HG02884 (cell line): ENCODE measurements around the gene SRSF10.
A peak's percentile ranks its signal among the peaks of the same experiment; 100 is the strongest.
"Not testable (repeated sequence)": the region's sequence is repeated elsewhere in the genome, so short reads cannot be mapped to it uniquely, and the experiment has no call there.

ENCODE experiments used
- ATAC-seq: cut with Tn5 transposase; IDR thresholded peaks from one replicate; pipeline ENCODE4 v1.9.1; 2021; ENCODE audit warnings: mild to moderate bottlenecking, moderate library complexity; ENCODE audit not compliant: unreplicated experiment

The SRSF10 gene

DNA sequence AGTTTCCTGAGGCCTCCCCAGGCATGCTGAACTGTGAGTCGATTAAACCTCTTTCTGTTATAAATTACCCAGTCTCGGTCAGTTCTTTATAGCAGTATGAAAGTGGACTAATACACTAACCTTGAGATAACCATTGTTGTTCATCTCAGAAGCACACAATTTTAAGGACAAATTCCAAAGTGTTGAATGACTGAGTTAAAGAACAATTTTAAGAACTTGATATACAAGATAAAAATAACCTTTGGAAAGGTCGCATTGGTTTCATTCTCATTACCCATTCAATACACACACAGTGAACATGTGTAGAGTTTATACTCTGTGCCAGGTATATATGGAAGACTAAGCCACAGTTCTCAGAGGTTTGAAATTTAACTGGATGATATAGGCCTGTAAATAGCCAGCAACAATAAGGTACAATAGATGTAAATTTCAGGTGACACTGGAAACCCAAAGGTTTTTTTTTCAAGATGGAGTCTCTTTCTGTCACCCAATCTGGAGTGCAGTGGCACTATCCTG is 19.1 kb upstream of the SRSF10 start:
- no peak for ATAC-seq

DNA sequence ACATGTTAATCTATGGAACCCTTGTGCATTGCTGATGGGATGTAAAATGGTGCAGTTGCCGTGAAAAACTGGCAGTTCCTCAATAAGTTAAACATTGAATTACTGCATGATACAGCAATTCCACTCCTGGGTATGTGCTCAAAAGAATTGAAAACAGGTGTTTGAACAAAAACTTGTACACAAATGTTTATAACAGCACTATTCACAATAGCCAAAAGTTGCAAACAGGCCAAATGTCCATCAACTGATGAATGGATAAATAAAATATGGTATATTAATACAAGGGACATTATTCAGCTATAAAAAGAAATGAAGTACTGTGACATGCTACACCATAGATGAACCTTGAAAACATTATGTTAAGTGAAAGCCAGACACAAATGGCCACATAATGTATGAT is 17.7 kb upstream of the SRSF10 start:
- no peak for ATAC-seq

GRCh38 chr1:23996700-23997229 is 16.6 kb upstream of the SRSF10 start:
- no peak for ATAC-seq

- no peak for ATAC-seq
Measured at GRCh38 chr1:23995431-23995837, 15.3 kb upstream of the SRSF10 start.

DNA sequence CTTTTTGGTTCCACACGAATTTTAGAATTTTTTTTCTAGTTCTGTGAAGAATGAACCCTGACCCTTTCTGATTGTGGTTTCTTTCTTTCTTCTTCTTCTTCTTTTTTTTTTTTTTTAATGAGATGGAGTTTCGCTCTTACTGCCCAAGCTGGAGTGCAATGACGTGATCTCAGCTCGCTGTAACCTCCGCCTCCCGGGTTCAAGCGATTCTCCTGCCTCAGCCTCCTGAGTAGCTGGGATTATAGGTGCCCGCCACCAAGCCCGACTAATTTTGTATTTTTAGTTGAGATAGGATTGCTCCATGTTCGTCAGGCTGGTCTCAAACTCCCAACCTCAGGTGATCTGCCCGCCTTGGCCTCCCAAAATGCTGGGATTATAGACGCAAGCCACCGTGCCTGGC is 11.9 kb upstream of the SRSF10 start:
- ATAC-seq, result not testable (repeated sequence)

- no peak for ATAC-seq
Measured at GRCh38 chr1:23989263-23989662, 9.1 kb upstream of the SRSF10 start.

GRCh38 chr1:23987038-23987437 is 6.9 kb upstream of the SRSF10 start:
- not testable (repeated sequence) for ATAC-seq

- no peak for ATAC-seq
Measured at GRCh38 chr1:23984417-23985186, 4.5 kb upstream of the SRSF10 start.

DNA sequence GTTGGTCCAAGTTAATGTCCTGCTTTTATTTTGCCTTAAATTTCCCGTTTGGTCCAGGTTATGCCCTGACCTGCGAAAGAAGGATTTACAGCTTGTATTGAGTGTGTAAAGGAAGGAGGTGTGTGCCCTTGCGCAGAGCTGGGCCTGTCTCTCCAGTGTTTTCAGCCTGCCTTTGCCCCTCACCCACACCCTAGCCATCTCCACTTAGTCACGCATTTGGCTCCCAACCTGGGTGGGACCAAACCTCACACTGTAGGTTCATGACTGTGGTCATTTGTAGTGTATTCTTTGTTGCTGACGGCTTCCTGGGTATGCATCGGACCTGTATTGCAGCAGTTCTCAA is 572 bp upstream of the SRSF10 start:
- peak; percentile 27 for ATAC-seq

- no peak for ATAC-seq
Measured at GRCh38 chr1:23979387-23979880, 693 bp downstream of the SRSF10 start.

DNA sequence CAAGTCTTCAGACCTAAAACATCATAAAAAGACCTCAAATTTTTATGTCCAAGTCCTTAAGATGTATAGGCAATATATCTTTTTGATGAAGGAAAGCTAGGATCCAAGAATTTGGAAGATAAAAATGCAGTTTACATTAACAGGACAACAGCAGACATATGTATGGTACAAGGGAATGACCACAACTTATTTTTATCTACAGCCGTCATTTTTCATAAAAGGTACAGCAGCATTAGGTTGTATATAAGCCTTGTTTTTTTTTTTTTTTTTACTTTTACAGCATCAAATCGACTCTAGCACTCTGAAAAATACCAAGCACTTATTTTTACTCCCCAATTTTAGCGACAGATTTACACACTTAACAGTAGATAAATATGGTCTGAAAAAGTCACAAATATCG is 1.3 kb downstream of the SRSF10 start:
- no peak for ATAC-seq

DNA sequence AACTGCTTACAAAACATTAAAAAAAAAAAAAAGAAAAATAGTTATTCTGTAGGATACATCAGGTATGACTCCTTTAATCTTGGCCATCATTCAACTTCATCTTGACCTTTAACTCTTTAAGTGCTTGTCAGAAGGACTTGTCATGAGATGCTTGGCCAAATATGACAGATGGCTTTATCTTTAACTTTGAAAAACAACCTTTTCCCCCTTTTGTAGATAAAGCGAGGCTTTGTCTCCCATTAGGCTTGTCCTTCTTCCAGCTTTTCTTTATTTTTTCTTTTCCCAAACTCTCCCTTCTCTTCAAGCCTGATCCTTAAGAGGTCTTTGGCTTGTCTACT is 2.3 kb downstream of the SRSF10 start:
- no peak for ATAC-seq

- no peak for ATAC-seq
Measured at GRCh38 chr1:23977187-23977853, 2.8 kb downstream of the SRSF10 start.

GRCh38 chr1:23967871-23968270 is 12.3 kb downstream of the SRSF10 start:
- no peak for ATAC-seq

DNA sequence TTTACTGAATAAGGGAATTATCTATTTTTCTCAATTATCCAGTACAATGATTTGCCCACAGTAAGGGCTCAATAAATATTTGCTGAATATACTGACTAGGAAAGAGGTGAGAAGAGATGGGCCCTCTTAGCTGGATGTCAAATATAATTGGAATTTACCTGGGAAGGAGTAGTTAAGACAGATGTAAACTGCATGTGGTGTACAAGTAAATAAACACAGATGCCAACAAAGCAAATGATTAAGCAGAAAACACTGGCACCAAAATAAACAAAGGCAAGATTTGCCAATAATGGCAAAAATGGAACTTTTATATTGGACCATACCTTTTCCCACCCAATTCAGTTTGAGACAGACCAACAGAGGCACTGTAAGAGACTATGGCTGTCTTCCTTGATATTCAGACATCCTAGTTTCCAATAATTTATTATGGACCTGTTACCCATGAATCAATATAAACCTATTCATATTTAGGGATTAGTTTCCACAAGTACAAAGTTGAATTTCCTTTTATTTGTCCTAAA is 13.1 kb downstream of the SRSF10 start:
- ATAC-seq, result no peak

DNA sequence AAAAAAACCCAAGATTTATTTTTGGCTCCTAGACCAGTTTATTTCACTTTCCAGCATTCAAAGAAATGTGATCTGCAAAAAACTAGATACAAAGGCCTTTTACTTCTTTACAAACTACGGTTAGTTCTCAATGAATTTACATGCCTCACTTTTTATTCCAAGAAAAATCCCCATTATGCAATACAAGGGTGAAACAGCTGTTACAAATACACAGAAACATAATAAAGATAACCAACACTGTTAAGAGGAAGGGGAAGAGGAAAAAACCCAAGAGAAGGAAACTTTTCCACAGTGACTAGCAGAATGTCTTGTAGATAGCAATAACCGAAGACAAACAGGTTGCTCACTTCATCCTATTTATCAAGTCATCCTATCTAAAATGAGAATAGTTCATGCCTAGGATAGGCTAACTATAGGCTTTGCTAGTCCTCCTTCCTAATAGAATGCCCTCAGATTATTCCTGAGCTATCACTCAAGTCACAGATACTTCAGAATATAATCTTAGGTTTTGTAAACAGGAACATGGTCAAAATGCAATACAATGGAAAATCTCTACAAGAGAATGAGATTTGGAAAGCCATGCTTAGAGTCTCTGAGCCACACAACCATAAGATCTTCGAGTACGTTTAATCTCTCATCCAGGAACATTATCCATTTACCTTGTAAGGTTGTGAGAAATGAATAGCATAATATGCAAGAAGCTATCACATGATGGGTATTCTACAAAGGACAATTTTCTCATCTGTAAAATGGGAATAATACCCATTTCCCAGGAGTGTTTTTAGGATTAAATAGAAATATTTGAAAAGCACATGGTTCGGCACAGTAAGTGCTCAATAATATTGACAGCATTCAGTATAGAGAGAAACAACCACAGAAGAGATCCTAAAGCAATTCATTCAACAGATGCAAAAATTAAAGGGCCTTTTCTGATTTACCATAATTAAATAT is 15.1 kb downstream of the SRSF10 start:
- no peak for ATAC-seq

DNA sequence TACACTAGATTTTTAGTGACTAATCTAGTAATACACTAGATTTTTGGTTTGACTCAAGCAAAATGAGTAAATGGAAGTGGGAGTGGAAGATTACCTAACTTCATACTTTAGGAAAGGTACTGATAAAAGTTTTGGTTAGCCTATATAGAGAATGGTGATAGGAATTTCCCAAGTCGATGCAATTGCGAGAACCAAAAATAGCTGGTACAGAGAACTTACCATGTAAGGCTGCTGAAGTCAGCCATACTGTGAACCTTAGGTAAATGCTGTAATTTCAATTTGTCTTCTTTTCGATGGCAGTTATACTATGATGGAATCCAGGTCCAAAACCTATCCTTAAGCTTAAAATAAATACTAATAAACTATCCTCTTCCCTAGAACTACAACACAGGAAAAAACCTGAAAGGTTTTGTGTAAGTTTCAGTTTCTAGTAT is 15.9 kb downstream of the SRSF10 start:
- ATAC-seq, result no peak

GRCh38 chr1:23963617-23964234 is 16.4 kb downstream of the SRSF10 start:
- ATAC-seq, result no peak

DNA sequence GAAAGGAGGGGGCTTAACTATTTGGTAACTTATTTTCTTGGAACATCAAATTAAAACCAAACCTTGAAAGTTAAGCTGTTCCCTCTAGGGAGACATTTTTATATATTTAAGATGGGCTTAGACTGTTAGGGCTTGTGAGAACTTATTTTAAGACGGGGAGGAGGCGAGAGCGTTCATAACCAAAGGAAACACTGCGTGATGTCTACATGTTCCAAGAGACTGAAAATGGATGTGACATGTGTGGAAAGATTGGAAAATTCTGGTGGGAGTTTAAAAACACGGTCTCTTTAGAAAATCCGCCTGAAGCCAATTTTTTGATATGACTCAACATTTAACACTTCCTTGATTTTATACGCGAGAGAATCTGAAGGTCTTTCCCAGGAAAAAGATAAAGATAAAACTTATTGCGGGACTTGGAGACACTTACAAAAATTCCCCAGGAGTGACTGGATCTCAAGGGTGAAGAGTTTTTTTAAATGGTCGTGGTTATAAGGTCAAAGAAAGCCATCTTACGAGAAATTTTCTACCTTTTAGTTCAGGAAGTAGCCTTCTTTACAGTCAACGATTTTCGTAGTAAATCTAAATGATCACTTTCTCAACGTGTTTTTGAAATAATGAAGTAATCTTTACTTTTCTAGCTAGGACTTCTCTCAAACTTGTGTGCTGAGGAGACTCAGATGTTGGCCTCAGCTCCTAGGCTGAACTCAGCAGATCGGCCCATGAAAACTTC is 19.7 kb downstream of the SRSF10 start:
- no peak for ATAC-seq
